CD4-positive, alpha-beta T cell treated with Interleukin-2 at 100 ng/mL for 4 hours (primary cell): Measurements from ENCODE around the gene NAT16.
"Not testable (repeated sequence)": the region's sequence is repeated elsewhere in the genome, so short reads cannot be mapped to it uniquely, and the experiment has no call there.

Experiments used
- DNase-seq: peaks from one replicate; pipeline ENCODE4 v3.0.0-alpha.2; 2020; ENCODE audit warnings: low spot score

The NAT16 gene

DNA sequence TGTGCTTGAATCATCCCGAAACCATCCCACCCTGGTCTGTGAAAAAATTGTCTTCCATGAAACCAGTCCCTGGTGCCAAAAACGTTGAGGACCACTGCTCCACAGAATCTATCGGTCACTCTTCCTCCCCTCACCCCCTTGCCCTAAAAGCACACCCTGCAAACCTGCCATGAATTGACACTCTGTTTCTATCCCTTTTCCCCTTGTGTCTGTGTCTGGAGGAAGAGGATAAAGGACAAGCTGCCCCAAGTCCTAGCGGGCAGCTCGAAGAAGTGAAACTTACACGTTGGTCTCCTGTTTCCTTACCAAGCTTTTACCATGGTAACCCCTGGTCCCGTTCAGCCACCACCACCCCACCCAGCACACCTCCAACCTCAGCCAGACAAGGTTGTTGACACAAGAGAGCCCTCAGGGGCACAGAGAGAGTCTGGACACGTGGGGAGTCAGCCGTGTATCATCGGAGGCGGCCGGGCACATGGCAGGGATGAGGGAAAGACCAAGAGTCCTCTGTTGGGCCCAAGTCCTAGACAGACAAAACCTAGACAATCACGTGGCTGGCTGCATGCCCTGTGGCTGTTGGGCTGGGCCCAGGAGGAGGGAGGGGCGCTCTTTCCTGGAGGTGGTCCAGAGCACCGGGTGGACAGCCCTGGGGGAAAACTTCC is 54.0 kb downstream of the NAT16 start:
- DNase-seq = no peak

DNA sequence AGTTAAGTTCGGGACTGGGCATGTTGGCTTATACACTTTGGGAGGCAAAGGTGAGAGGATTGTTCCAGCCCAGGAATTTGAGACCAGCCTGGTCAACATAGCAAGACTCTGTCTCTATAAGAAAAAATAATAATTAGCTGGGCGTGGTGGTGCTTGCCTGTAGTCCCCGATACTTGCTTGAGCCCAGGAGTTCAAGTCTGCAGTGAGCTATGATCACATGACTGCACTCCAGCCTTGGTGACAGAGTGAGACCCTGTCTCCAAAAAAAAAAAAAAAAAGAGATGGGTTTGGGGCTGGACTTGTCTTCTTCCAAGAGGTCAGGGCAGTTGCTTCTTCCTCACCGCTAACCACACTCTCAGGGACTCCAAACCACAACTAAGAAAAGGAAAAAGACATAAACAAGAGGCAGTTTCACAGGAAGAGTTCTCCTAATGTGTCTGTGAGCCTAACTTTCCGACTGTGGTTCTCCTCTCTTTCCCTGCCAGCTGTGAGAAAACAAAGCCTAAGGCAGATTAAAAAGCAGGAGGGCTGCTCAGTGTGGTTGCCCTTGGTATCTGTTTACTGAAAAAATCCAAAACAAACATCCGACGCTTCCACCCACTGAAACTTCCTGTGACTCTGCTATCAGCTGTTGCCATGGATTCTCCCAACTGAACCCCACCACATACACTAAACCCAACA is 55.6 kb downstream of the NAT16 start:
- no peak for DNase-seq

DNA sequence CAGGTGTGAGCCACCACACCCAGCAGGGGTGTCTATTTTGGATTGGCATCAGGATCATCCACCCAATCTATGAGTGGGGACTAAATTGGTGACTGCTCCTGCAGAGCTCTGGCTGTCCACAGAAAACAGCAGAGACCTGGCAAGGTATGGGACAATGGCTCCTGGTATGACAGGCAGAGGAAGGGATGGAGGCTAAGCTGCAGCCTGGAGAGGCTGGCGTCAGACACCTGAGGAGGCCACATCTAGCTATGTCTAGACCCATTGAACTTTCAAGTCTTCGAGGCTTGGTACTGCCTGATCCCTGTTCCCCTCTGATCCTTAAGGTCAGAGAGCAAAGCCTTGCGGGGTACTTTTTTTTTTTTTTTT is 56.4 kb downstream of the NAT16 start:
- no peak for DNase-seq

DNA sequence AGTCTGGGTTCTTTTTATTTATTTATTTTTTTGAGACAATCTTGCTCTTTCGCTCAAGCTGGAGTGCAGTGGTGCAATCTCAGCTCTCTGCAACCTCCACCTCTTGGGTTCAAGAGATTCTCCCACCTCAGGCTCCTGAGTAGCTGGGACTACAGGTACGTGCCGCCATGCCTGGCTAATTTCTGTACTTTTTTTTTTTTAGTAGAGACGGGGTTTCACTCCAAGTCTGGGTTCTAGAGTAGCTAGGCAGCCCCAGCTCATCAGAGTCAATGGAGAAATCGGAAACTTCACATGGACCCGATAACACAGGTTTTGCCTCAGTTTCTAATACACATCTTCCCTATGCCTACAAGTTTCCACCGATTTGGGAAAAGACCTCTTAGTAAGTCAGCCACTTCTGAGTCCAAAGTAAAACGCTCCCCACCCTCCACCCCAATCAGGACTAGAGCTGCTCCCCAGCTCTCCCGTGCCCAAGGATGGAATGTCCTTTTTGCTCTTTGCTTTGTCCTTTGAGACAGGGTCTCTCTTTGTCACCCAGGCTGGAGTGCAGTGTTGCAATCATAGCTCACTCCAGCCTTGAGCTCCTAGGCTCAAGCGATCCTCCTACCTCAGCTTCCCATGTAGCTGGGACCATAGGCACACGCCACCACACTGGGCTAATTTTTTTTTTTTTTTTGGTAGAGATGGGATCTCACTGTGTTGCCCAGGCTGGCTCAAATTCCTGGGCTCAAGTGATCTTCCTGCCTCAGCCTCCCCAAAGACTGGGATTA is 57.0 kb downstream of the NAT16 start:
- no peak for DNase-seq

DNA sequence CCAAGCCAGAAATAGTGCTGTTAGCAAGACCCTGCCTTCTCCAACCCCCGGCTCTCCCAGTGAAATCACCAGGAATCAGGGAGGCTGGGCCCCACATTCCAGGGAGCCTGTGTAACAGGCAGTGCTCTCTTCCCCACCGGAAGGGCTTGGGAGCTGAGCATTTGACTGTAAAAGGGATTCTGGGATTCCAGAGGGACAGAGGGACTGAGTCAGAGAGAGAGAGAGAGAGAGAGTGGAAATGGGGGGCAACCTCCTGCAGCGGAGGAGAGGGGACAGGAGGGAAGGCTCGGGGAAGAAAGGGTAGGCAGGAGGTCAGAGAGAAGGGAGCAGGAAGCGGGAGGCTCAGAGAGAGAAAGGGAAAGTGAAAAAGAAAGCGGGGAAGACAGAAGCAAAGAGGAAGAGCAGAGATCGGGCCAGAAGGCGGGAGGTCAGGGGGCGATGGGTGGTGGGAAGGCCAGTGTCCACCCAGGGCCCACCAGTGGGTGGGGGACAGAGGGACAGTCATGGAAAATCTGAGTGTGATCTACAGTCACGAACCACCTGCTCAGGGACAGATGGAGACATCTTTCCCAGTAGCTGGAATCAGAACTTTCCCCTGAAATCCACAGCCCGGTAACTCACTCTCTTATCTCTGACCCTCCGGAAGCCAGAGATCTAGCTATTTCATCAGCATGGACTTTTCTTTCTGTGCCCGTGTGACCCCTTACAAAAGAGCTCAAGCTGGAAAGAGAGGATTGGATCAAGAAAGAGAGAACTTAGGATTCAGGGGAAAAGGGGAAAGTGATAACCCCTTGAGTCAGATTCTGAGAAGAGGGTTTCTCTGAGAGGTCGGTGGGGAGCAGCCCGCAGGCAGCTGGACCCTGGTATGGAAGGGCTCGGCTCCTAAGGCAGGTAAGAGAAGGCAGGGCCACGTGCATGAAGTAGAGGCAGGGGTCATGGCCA is 57.8 kb downstream of the NAT16 start:
- no peak for DNase-seq

DNA sequence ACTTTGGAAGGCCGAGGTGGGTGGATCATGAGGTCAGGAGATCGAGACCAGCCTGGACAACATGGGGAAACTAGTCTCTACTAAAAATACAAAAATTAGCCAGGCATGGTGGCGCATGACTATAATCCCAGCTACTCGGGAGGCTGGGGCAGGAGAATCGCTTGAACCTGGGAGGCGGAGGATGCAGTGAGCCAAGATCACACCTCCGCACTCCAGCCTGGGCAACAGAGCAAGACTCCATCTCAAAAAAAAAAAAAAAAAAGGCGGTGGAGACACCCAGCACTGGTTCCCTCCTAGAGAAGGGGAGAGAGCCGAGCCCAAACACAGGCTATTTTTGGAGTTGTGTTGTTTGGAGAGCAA is 58.5 kb downstream of the NAT16 start:
- DNase-seq = not testable (repeated sequence)
